HEK293 (cell line): ENCODE measurements around the gene TPRN.

Experiments
- CTCF ChIA-PET: fragments of 350-600 bp; formaldehyde crosslinking; extraction: SDS; loops from one replicate; lab custom pipeline; 2021; ENCODE audit warnings: antibody characterized with exemption; lab: Yijun Ruan, JAX
- POLR2A ChIA-PET: fragments of 300-600 bp; formaldehyde crosslinking; extraction: SDS; loops from one replicate; lab custom pipeline; 2020; ENCODE audit warnings: antibody characterized with exemption, inconsistent platforms; lab: Yijun Ruan, JAX
- H3K27ac ChIP-seq: fragments of 200-500 bp; sonication (Bioruptor generic); 2 replicates; pipeline ENCODE4 v1.5.1; 2014; ENCODE audit warnings: low read depth, low read length, control low read depth, inconsistent platforms; ENCODE audit errors: extremely low read depth
- H3K36me3 ChIP-seq, 2 experiments: fragments of 200-500 bp in 1 of 2; sonication (Bioruptor generic) in 1 of 2; 1 replicate in 1 of 2; 2 replicates in 1 of 2; pipeline ENCODE4 v1.5.1; 2014 to 2017; ENCODE audit warnings: inconsistent platforms in 2 of 2, low read length in 2 of 2; ENCODE audit not compliant: control insufficient read depth in 2 of 2, insufficient read depth in 1 of 2
- H3K4me1 ChIP-seq: fragments of 200-500 bp; sonication (Bioruptor generic); 2 replicates; pipeline ENCODE4 v1.5.1; 2014; ENCODE audit warnings: mild to moderate bottlenecking, low read length, inconsistent platforms; ENCODE audit not compliant: control insufficient read depth, insufficient read depth
- H3K4me3 ChIP-seq: 2 replicates; pipeline ENCODE4 v1.5.1; 2011; ENCODE audit warnings: low read depth, mild to moderate bottlenecking, control low read depth, low read length, moderate library complexity
- H3K9me3 ChIP-seq: fragments of 200-500 bp; sonication (Bioruptor generic); 2 replicates; pipeline ENCODE4 v1.5.1; 2014; ENCODE audit warnings: low read depth, low read length, inconsistent platforms; ENCODE audit not compliant: control insufficient read depth, insufficient read depth
- BCL11B ChIP-seq: fragments of 450-650 bp; formaldehyde crosslinking; IDR thresholded peaks from 2 replicates; pipeline ENCODE4 v1.5.1; 2016; ENCODE audit warnings: low read depth, missing biosample characterization, missing genetic modification characterization
- GLIS1 ChIP-seq: fragments of 450-650 bp; formaldehyde crosslinking; IDR thresholded peaks from 2 replicates; pipeline ENCODE4 v1.5.1; 2016; ENCODE audit warnings: missing biosample characterization, missing genetic modification characterization
- MZF1 ChIP-seq: fragments of 450-650 bp; formaldehyde crosslinking; IDR thresholded peaks from 2 replicates; pipeline ENCODE4 v1.5.1; 2017; ENCODE audit warnings: missing biosample characterization, missing genetic modification characterization, borderline replicate concordance
- PRDM10 ChIP-seq: fragments of 450-650 bp; formaldehyde crosslinking; IDR thresholded peaks from 2 replicates; pipeline ENCODE4 v1.5.1; 2016; ENCODE audit warnings: missing biosample characterization, missing genetic modification characterization
- PRDM4 ChIP-seq: fragments of 450-650 bp; formaldehyde crosslinking; IDR thresholded peaks from 2 replicates; pipeline ENCODE4 v1.5.1; 2017; ENCODE audit warnings: missing biosample characterization, missing genetic modification characterization
- PRDM6 ChIP-seq: fragments of 450-650 bp; formaldehyde crosslinking; IDR thresholded peaks from 2 replicates; pipeline ENCODE4 v1.5.1; 2017; ENCODE audit warnings: missing biosample characterization, missing genetic modification characterization
- REPIN1 ChIP-seq: fragments of 450-650 bp; formaldehyde crosslinking; IDR thresholded peaks from 2 replicates; pipeline ENCODE4 v1.5.1; 2017; ENCODE audit warnings: missing biosample characterization, missing genetic modification characterization, low read depth
- SALL2 ChIP-seq: fragments of 450-650 bp; formaldehyde crosslinking; IDR thresholded peaks from 2 replicates; pipeline ENCODE4 v1.5.0; 2017; ENCODE audit warnings: missing biosample characterization, mild to moderate bottlenecking, missing genetic modification characterization, borderline replicate concordance
- SP2 ChIP-seq: fragments of 450-650 bp; formaldehyde crosslinking; IDR thresholded peaks from 2 replicates; pipeline ENCODE4 v1.5.1; 2016; ENCODE audit warnings: missing biosample characterization, missing genetic modification characterization
- ZFHX2 ChIP-seq: fragments of 450-650 bp; formaldehyde crosslinking; conservative IDR thresholded peaks from 2 replicates; pipeline ENCODE4 v1.5.1; 2016; ENCODE audit warnings: missing biosample characterization, missing genetic modification characterization
- ZFP37 ChIP-seq: fragments of 450-650 bp; formaldehyde crosslinking; IDR thresholded peaks from 2 replicates; pipeline ENCODE4 v1.5.1; 2016; ENCODE audit warnings: missing biosample characterization, missing genetic modification characterization
- ZNF132 ChIP-seq: fragments of 450-650 bp; formaldehyde crosslinking; IDR thresholded peaks from 2 replicates; pipeline ENCODE4 v1.5.1; 2017; ENCODE audit warnings: missing biosample characterization, missing genetic modification characterization, borderline replicate concordance
- ZNF133 ChIP-seq: fragments of 450-650 bp; formaldehyde crosslinking; IDR thresholded peaks from 2 replicates; pipeline ENCODE4 v1.5.1; 2016; ENCODE audit warnings: missing biosample characterization, missing genetic modification characterization
- ZNF202 ChIP-seq: fragments of 450-650 bp; formaldehyde crosslinking; IDR thresholded peaks from 2 replicates; pipeline ENCODE4 v1.5.1; 2016; ENCODE audit warnings: missing biosample characterization, missing genetic modification characterization, borderline replicate concordance
- ZNF302 ChIP-seq: fragments of 450-650 bp; formaldehyde crosslinking; IDR thresholded peaks from 2 replicates; pipeline ENCODE4 v1.5.1; 2016; ENCODE audit warnings: missing biosample characterization, missing genetic modification characterization, low read depth
- ZNF341 ChIP-seq: fragments of 450-650 bp; formaldehyde crosslinking; IDR thresholded peaks from 2 replicates; pipeline ENCODE4; 2016; ENCODE audit warnings: low read depth, missing biosample characterization, missing genetic modification characterization
- ZNF350 ChIP-seq: fragments of 450-650 bp; formaldehyde crosslinking; IDR thresholded peaks from 2 replicates; pipeline ENCODE4 v1.5.0; 2017; ENCODE audit warnings: missing biosample characterization, mild to moderate bottlenecking, missing genetic modification characterization
- ZNF354C ChIP-seq: fragments of 450-650 bp; formaldehyde crosslinking; IDR thresholded peaks from 2 replicates; pipeline ENCODE4 v1.5.1; 2016; ENCODE audit warnings: missing biosample characterization, missing genetic modification characterization, low read depth, borderline replicate concordance
- ZNF362 ChIP-seq: fragments of 450-650 bp; formaldehyde crosslinking; IDR thresholded peaks from 2 replicates; pipeline ENCODE4 v1.5.1; 2016; ENCODE audit warnings: missing biosample characterization, missing genetic modification characterization
- ZNF423 ChIP-seq: fragments of 450-650 bp; formaldehyde crosslinking; IDR thresholded peaks from 2 replicates; pipeline ENCODE4 v1.5.1; 2016; ENCODE audit warnings: missing biosample characterization, missing genetic modification characterization
- ZNF513 ChIP-seq: fragments of 450-650 bp; IDR thresholded peaks from 2 replicates; pipeline ENCODE4 v1.5.1; 2018; ENCODE audit warnings: missing biosample characterization, missing genetic modification characterization
- ZNF585B ChIP-seq: fragments of 450-650 bp; formaldehyde crosslinking; IDR thresholded peaks from 2 replicates; pipeline ENCODE4 v1.5.1; 2016; ENCODE audit warnings: missing biosample characterization, missing genetic modification characterization
- ZNF629 ChIP-seq: fragments of 450-650 bp; formaldehyde crosslinking; IDR thresholded peaks from 2 replicates; pipeline ENCODE4 v1.5.1; 2017; ENCODE audit warnings: missing biosample characterization, missing genetic modification characterization
- ZNF791 ChIP-seq: fragments of 450-650 bp; formaldehyde crosslinking; IDR thresholded peaks from 2 replicates; pipeline ENCODE4 v1.5.1; 2016; ENCODE audit warnings: missing biosample characterization, missing genetic modification characterization
- ZSCAN23 ChIP-seq: fragments of 450-650 bp; formaldehyde crosslinking; IDR thresholded peaks from 2 replicates; pipeline ENCODE4 v1.5.1; 2016; ENCODE audit warnings: missing biosample characterization, missing genetic modification characterization

Gene TPRN

GRCh38 chr9:137222190-137223077 is 21.9 kb upstream of the TPRN start, which contains the start of gene RNF208:
TSS of gene RNF208 (minus strand) at chr9:137222240. CDS start at chr9:137221212, 1,028 bp downstream.
- ChIA-PET CTCF (interaction anchor here (0.6 to 6.7 kb wide), 9 partner anchors 9 to 153 kb away, joined by 3 to 54 read pairs (median 4); partner anchors contain the start of genes ANAPC2, NDOR1, SAPCD2 and SSNA1), POLR2A (interaction anchor here (0.9 to 17.2 kb wide), 23 partner anchors 14 to 494 kb away, joined by 3 to 304 read pairs (median 5); partner anchors contain the start of genes AJM1, ANAPC2, MAN1B1 and NDOR1)
- Histone ChIP-seq H3K27ac (peak within 1 kb of the TSS; percentile 72), H3K36me3 (peaks cover 0 to 23% of the 10 kb centered on the region in 2 experiments; a peak in 1 of 3 replicates), H3K4me3 (peak within 1 kb of the TSS; percentile 89), H3K9me3 (no peaks in the 10 kb centered on the region), H3K4me1 (peaks cover 4% of the 10 kb centered on the region)
- TF ChIP-seq PRDM4 (tag by site-specific recombination) (no peak), ZFHX2 (tag by site-specific recombination) (peak; percentile 17; the same call in 1 of the 2 replicates), SP2 (tag by site-specific recombination) (no peak; the same call in 1 of the 2 replicates), ZSCAN23 (tag by site-specific recombination) (no peak), ZNF423 (tag by site-specific recombination) (0 out of 2 replicates have a peak, but pooled peaks have one; percentile 25), ZNF354C (tag by site-specific recombination) (no peak), ZNF362 (no peak), REPIN1 (no peak), ZNF791 (no peak), BCL11B (tag by site-specific recombination) (peak; percentile 47; the same call in 1 of the 2 replicates), ZNF133 (no peak), ZFP37 (tag by site-specific recombination) (no peak), ZNF202 (tag by site-specific recombination) (no peak), ZNF513 (no peak), PRDM10 (tag by site-specific recombination) (no peak), ZNF341 (peak; percentile 57), ZNF350 (tag by site-specific recombination) (no peak), SALL2 (tag by site-specific recombination) (no peak), MZF1 (tag by site-specific recombination) (no peak), GLIS1 (peak; percentile 92), PRDM6 (tag by site-specific recombination) (no peak), ZNF629 (tag by site-specific recombination) (no peak), ZNF132 (tag by site-specific recombination) (no peak), ZNF585B (tag by site-specific recombination) (no peak), ZNF302 (tag by site-specific recombination) (no peak)
